Erythroblast (primary cell): ENCODE results near the gene NLRP10.
A peak's percentile ranks its signal among the peaks of the same experiment; 100 is the strongest.

Experiments used
- DNase-seq, 2 experiments: peaks; one replicate each; lab custom pipeline; 2025; lab: John Stamatoyannopoulos, UW
- GATA1 ChIP-seq: IDR thresholded peaks from 2 replicates; pipeline ENCODE4 v1.6.1; 2011; ENCODE audit warnings: low read depth, mild to moderate bottlenecking, control low read depth, low read length, moderate library complexity
- POLR2A ChIP-seq: IDR thresholded peaks from 2 replicates; pipeline ENCODE4 v1.6.1; 2011; ENCODE audit warnings: mild to moderate bottlenecking, low read length

NLRP10 gene, protein sequence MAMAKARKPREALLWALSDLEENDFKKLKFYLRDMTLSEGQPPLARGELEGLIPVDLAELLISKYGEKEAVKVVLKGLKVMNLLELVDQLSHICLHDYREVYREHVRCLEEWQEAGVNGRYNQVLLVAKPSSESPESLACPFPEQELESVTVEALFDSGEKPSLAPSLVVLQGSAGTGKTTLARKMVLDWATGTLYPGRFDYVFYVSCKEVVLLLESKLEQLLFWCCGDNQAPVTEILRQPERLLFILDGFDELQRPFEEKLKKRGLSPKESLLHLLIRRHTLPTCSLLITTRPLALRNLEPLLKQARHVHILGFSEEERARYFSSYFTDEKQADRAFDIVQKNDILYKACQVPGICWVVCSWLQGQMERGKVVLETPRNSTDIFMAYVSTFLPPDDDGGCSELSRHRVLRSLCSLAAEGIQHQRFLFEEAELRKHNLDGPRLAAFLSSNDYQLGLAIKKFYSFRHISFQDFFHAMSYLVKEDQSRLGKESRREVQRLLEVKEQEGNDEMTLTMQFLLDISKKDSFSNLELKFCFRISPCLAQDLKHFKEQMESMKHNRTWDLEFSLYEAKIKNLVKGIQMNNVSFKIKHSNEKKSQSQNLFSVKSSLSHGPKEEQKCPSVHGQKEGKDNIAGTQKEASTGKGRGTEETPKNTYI

GRCh38 chr11:7965386-7965785, at the start of gene NLRP10:
Gene NLRP10, minus strand, starts transcription at chr11:7965447. Its CDS starts 1,952 bp downstream, at chr11:7963495.
- DNase-seq: no peak
- TF ChIP-seq POLR2A (no peak), GATA1 (no peak)

GRCh38 chr11:8013833-8014232, 48.6 kb upstream of the NLRP10 start:
- no peak for DNase-seq

GRCh38 chr11:8011981-8012444, 46.8 kb upstream of the NLRP10 start:
- TF ChIP-seq GATA1 (no peak), POLR2A (no peak)
- no peak for DNase-seq

More at GRCh38 chr11:8013833-8014232, 48.6 kb upstream of the NLRP10 start:
- TF ChIP-seq POLR2A (no peak), GATA1 (no peak)

DNA sequence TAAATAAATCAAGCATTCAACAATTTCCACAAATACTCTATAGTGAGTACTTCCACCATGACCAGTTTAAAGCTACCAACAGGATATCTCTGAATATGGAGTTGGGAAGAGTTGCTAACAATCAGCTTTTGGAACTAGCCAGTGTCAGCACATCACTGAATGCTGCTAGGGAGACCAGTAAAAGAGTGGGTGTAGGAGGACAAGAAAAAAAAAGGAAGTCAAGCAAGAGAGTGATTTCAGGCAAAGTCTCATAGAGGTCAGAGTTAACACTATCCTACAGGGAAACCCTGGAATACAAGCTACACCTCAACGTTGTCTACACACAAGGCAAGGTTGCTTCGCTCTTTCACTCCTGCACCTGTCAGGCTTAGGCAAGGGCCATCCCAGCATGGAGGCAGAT, 46.1 kb upstream of the NLRP10 start:
- no peak for DNase-seq
- no peak for TF ChIP-seq POLR2A
- TF ChIP-seq GATA1: no peak

- TF ChIP-seq GATA1 (no peak), POLR2A (no peak)
- DNase-seq: no peak
These were observed 44.6 kb upstream of the NLRP10 start for GRCh38 chr11:8009856-8010255.

GRCh38 chr11:8008212-8008611, 43.0 kb upstream of the NLRP10 start:
- DNase-seq: no peak
- no peak for TF ChIP-seq GATA1

GRCh38 chr11:8006349-8006977, 41.2 kb upstream of the NLRP10 start:
- TF ChIP-seq POLR2A (no peak), GATA1 (no peak)
- DNase-seq: peak; percentile 39 to 69

- TF ChIP-seq POLR2A: no peak
- TF ChIP-seq GATA1: no peak
- DNase-seq: no peak
These were observed 40.3 kb upstream of the NLRP10 start for GRCh38 chr11:8005556-8005955.

DNA sequence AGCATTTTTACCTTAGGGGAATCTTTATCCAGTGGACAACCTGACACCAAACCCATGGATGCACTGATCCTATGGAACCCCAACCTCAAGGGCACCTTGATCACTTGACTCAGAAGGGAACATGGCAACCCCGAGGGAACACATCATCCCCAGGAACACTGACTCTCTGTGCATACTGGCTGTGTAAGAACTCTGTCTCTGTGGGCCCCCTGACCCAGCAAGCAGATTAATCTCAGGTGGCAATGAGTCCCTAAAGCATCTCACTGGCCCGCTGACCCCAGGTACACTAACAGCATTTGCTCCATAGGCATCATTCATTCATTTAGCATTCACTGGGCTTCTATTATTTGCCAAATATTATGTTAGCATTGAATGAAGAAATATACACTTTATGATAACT, 38.8 kb upstream of the NLRP10 start:
- TF ChIP-seq GATA1 (no peak), POLR2A (no peak)
- DNase-seq: no peak

GRCh38 chr11:8003187-8003586, 37.9 kb upstream of the NLRP10 start:
- TF ChIP-seq POLR2A: no peak
- no peak for TF ChIP-seq GATA1
- no peak for DNase-seq

- TF ChIP-seq POLR2A (no peak), GATA1 (no peak)
- DNase-seq: no peak
These were observed 37.4 kb upstream of the NLRP10 start for GRCh38 chr11:8002676-8003075.

- no peak for TF ChIP-seq GATA1
- TF ChIP-seq POLR2A: no peak
- no peak for DNase-seq
These were observed 35.1 kb upstream of the NLRP10 start for GRCh38 chr11:8000390-8000789.

DNA sequence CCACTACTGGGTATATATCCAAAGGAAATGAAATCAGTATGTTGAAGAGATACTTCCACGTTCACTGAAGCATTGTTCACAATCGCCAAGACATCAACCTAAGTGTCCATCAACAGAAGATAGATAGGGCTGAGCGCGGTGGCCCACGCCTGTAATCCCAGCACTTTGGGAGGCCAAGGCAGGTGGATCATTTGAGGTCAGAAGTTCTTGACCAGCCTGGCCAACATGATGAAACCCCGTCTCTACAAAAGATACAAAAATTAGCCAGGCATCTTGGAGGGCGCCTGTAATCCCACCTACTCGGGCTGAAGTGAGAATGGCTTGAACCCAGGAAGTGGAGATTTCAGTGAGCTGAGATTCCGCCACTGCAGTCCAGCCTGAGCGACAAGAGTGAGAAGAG, 34.5 kb upstream of the NLRP10 start:
- no peak for TF ChIP-seq POLR2A
- TF ChIP-seq GATA1: no peak
- DNase-seq: no peak

GRCh38 chr11:7994581-7995278, 29.5 kb upstream of the NLRP10 start:
- TF ChIP-seq POLR2A: no peak
- no peak for TF ChIP-seq GATA1

GRCh38 chr11:7987560-7987883, 22.3 kb upstream of the NLRP10 start:
- peak in 1 of 2 experiments; percentile 33 for DNase-seq

More at GRCh38 chr11:7994581-7995278, 29.5 kb upstream of the NLRP10 start:
- DNase-seq: no peak
